ENCODE measurements around the gene SUMO1.
"Not testable (repeated sequence)": the region's sequence is repeated elsewhere in the genome, so short reads cannot be mapped to it uniquely, and the experiment has no call there.

Gene SUMO1

DNA sequence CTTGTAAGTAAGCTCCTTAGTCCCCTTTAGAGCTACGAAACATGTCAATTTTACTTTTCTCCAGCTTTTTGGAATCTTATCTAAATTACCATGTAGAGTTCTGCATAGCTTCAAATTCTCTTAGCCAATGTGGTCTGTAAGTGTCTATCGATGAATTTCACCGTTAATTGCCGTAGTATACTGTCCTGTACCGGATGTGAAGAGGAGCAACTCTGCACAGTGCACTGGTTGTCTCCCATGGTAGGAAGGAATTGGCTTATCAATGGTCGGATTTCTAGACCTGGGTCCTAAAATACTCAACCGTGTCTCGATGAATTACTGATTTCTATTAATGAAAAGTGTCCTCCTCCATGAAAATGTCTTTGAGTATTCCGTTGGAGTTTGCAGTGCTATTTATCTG is 29.1 kb upstream of the SUMO1 start:
- peak overlapping the region; percentile 99 for H3K4me3 ChIP-seq (ENCODE audit: low read length)
- TF ChIP-seq, protein P1, sequence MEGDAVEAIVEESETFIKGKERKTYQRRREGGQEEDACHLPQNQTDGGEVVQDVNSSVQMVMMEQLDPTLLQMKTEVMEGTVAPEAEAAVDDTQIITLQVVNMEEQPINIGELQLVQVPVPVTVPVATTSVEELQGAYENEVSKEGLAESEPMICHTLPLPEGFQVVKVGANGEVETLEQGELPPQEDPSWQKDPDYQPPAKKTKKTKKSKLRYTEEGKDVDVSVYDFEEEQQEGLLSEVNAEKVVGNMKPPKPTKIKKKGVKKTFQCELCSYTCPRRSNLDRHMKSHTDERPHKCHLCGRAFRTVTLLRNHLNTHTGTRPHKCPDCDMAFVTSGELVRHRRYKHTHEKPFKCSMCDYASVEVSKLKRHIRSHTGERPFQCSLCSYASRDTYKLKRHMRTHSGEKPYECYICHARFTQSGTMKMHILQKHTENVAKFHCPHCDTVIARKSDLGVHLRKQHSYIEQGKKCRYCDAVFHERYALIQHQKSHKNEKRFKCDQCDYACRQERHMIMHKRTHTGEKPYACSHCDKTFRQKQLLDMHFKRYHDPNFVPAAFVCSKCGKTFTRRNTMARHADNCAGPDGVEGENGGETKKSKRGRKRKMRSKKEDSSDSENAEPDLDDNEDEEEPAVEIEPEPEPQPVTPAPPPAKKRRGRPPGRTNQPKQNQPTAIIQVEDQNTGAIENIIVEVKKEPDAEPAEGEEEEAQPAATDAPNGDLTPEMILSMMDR (IDR thresholded peaks at IDR 0.05; ENCODE audit: insufficient read depth, low read depth, low read length, missing control alignments) = no peak
- peak; percentile 18 for DNase-seq (ENCODE audit: low read depth)

DNA sequence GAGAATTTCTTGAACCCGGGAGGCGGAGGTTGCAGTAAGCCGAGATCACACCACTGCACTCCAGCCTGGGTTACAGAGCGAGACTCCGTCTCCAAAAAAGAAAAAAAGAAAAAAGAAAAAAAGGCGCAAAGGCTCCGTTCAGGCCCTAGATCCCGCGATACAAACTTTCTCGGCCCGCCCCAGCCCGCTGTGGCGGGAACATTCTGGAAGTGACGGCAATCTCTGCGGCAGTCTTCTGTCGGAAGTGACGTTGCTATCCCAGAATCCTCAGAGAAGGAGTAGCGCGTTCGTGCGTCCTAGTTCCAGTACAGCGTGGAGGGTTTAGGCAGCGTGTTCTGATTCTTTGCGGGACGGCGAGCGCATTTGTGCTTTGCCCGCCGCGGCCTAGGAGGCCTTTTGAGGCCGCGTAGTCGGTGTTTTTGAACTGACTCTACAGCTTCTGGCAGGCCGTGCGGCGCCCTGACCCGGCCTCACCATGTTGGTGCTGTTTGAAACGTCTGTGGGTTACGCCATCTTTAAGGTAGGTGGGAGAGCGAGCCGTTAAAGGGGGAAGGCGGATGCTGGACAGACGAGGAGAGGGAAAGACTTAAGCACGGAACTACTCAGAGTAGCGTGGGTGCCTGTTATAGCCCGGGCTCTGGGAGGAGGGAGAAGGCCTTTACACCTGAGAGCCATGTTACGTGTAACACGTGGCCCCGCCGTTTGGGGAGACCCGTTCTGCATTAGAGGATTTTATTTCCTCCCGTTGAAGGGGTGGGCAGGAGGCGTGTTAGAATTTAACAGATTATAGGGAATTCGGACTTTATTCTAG is 27.3 kb upstream of the SUMO1 start, which contains the start of gene NOP58:
Gene NOP58 (plus strand): TSS at position 297 of the 811 bp plus-strand sequence. CDS start 179 bp downstream, at position 476.
- DNase-seq (ENCODE audit: low read depth) = peak; percentile 97
- TF ChIP-seq, protein P1 (IDR thresholded peaks at IDR 0.05; ENCODE audit: insufficient read depth, low read depth, low read length, missing control alignments) = no peak
- H3K4me3 ChIP-seq (ENCODE audit: low read length) = peak within 1 kb of the TSS; percentile 99

DNA sequence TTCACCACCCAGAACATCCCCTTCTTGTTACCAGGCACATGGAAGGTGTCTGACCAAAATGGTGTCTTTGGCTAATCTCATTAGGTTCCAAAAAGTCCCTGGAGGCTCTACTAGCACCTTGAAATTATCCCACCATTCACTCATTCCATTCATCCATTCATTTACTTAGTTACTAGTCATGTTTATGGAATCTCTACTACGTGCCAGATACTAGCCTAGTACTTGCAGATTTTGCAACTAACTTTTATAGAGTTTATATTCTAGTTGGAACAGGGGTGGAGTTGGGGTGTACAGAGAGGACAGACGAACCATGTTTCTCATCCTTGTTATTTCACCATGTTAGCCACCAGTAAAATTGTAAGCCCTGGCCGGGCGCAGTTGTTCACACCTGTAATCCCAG is 23.1 kb upstream of the SUMO1 start:
- TF ChIP-seq, protein P1 (IDR thresholded peaks at IDR 0.05; ENCODE audit: insufficient read depth, low read depth, low read length, missing control alignments) = no peak
- H3K4me3 ChIP-seq (ENCODE audit: low read length) = no peak overlapping the region
- DNase-seq (ENCODE audit: low read depth) = peak; percentile 54

DNA sequence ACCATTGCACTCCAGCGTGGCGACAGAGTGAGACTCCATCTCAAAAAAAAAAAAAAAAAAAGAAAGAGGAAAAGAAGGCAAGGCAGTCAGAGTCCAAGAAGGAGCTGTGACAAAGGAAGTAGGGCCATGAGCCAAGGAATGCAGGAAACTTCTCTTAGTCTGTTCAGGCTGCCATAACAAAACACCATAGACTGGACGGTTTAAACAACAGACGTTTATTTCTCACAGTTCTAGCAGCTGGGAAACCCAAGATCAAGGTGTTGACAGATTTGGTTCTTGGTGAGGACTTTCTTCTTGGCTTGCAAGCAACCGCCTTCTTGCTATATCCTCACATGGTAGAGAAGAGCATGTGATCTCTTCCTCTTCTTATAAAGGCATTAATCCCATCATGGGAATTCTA is 13.1 kb upstream of the SUMO1 start:
- DNase-seq (ENCODE audit: low read depth) = no peak
- TF ChIP-seq, protein P1 (IDR thresholded peaks at IDR 0.05; ENCODE audit: insufficient read depth, low read depth, low read length, missing control alignments) = no peak
- H3K4me3 ChIP-seq (ENCODE audit: low read length) = no peak overlapping the region

DNA sequence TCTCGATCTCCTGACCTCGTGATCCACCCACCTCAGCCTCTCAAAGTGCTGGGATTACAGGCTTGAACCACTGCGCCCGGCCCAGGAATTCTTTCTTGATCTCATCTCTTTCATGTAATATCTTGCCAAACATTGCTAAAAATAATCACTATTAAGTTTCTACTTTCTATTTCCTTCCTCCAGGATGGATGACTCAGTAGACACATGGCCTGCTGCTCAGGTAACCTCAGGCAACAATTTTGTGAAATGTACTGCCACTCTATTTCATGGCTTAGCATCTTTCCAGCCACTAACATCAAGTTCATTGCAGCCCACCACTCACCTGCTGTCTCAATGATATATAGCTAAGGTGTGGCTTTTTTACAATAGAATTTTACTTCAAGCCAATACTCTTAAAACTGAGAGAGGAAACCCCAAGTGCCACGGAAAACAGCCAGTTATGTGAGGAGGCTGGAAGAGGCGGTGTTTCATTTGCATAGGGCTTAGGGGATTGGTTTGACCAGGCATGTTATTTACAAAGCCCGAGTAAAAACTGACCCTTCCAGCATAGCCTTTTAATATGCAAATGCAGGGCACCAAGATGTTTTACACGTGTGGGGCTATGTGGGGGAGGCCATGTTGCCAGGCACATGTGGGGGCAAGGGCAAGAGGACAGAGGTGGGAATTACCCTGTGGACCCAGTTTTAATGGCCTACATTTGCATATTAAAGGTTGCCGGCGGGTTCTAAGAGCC is 11.3 kb upstream of the SUMO1 start:
- TF ChIP-seq, protein P1 (IDR thresholded peaks at IDR 0.05; ENCODE audit: insufficient read depth, low read depth, low read length, missing control alignments) = no peak
- peak; percentile 91 for DNase-seq (ENCODE audit: low read depth)
- H3K4me3 ChIP-seq (ENCODE audit: low read length) = peak overlapping the region; percentile 7

DNA sequence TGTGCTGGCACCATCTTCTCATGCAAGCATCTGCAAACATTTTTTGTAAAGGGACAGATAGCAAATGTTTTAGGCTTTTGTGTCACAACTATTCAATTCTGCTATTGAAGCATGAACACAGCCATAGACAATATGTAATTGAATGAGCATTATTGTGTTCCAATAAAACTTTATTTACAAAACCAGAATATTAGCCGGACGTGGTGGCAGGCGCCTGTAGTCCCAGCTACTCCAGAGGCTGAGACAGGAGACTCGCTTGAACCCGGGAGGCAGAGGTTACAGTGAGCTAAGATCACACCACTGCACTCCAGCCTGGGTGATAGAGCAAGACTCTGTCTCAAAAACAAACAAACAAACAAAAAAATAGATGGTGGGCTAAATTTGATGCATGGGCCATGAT is 9.3 kb upstream of the SUMO1 start:
- not testable (repeated sequence) for H3K4me3 ChIP-seq (ENCODE audit: low read length); DNase-seq (ENCODE audit: low read depth)

DNA sequence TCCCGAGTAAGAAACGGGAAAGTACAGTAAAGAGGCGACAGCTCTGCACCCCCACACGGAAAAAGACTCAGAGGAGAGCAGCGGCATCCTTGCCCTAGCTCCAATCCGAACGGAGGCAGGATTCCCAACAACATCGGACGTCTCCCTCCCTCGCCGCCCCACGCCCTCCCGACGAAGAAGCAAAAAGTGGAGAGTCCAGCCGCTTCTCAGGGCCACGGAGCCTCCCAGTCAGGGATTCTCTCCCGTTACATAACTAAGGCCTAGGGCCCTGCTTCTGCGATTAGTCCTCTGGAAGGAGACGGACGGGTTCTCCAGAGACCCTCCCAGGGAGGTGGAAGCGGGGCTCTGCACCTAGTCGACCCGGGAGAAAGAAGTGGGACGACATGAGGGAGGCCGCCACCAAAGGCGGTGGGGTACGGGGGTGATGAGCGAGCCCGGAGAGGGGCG is 587 bp downstream of the SUMO1 start:
- DNase-seq (ENCODE audit: low read depth) = peak; percentile 62
- peak overlapping the region; percentile 94 for H3K4me3 ChIP-seq (ENCODE audit: low read length)
- TF ChIP-seq, protein P1 (IDR thresholded peaks at IDR 0.05; ENCODE audit: insufficient read depth, low read depth, low read length, missing control alignments) = no peak

All from epithelial cell of esophagus (primary cell).